HG03066 (cell line): ENCODE data around the gene SURF1.
"Not testable (repeated sequence)": the region's sequence is repeated elsewhere in the genome, so short reads cannot be mapped to it uniquely, and the experiment has no call there.

ENCODE experiments used
- ATAC-seq: cut with Tn5 transposase; IDR thresholded peaks from one replicate; pipeline ENCODE4 v1.9.1; 2021; ENCODE audit warnings: low read depth; ENCODE audit not compliant: unreplicated experiment

Gene SURF1

GRCh38 chr9:133384736-133385321, 28.5 kb upstream of the SURF1 start:
- ATAC-seq: no peak

GRCh38 chr9:133383438-133383837, 27.2 kb upstream of the SURF1 start:
- no peak for ATAC-seq

GRCh38 chr9:133382507-133383141, 26.3 kb upstream of the SURF1 start:
- ATAC-seq: no peak

GRCh38 chr9:133380734-133381133, 24.4 kb upstream of the SURF1 start:
- ATAC-seq: no peak

GRCh38 chr9:133379153-133380086, 23.1 kb upstream of the SURF1 start:
- no peak for ATAC-seq

- ATAC-seq: no peak
Observed at GRCh38 chr9:133378408-133378962, 22.2 kb upstream of the SURF1 start.

- no peak for ATAC-seq
Observed at GRCh38 chr9:133377721-133378216, 21.5 kb upstream of the SURF1 start.

GRCh38 chr9:133377280-133377679, 21.0 kb upstream of the SURF1 start:
- ATAC-seq: not testable (repeated sequence)

- peak; percentile 87 for ATAC-seq
Observed at GRCh38 chr9:133375724-133376654, 19.7 kb upstream of the SURF1 start, which contains the start of the genes STKLD1 and SURF4. STKLD1 (plus strand) TSS chr9:133376366; CDS start chr9:133376474, 108 bp downstream. SURF4 (minus strand) TSS chr9:133376060; CDS start chr9:133375969, 91 bp downstream.

GRCh38 chr9:133375116-133375723, 18.9 kb upstream of the SURF1 start:
- peak; percentile 22 for ATAC-seq

- ATAC-seq: no peak
Observed at GRCh38 chr9:133374612-133375115, 18.4 kb upstream of the SURF1 start.

GRCh38 chr9:133372144-133372543, 15.9 kb upstream of the SURF1 start:
- no peak for ATAC-seq

GRCh38 chr9:133371261-133371711, 15.0 kb upstream of the SURF1 start:
- no peak for ATAC-seq

- ATAC-seq: no peak
Observed at GRCh38 chr9:133370685-133371084, 14.4 kb upstream of the SURF1 start.

GRCh38 chr9:133369933-133370332, 13.6 kb upstream of the SURF1 start:
- ATAC-seq: no peak

- no peak for ATAC-seq
Observed at GRCh38 chr9:133369422-133369821, 13.1 kb upstream of the SURF1 start.

- ATAC-seq: no peak
Observed at GRCh38 chr9:133368249-133368881, 12.1 kb upstream of the SURF1 start.

- ATAC-seq: no peak
Observed at GRCh38 chr9:133367778-133368177, 11.5 kb upstream of the SURF1 start.
